GM12801 (cell line): ENCODE data around the gene EIF1AX.

Experiments
- TF ChIP-seq, protein P1 (sequence below): IDR thresholded peaks from one replicate; pipeline ENCODE4 v1.5.1; 2011; ENCODE audit warnings: control low read depth; ENCODE audit not compliant: insufficient read length; ENCODE audit errors: extremely low read depth

EIF1AX gene

DNA sequence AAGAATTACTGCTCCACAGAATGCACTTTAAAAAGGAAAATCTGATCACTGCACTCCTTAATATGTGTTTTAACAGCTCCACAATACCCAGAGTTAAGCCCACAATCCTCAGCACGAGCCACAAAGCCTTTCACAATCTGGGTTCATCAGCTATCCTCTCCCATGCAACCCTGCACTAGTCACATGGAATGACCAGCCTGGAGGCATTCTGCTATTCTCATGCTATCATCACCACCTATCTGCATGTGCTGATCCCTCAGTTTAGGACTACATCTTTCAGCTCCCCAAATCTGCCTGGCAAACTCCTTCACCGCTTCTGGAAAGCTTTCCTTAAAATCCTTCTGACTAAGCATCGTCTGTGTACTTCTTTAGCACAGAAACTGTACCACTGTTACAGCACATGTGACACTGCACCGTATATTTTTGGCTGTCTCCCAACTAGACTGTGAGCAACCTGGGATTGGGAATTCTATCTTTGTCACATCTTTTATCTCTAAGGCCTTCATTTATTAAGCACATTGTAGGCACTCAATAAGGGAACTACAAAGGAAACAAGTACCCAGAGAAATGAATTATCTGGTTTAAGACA, 18.3 kb upstream of the EIF1AX start:
- TF ChIP-seq, protein P1, sequence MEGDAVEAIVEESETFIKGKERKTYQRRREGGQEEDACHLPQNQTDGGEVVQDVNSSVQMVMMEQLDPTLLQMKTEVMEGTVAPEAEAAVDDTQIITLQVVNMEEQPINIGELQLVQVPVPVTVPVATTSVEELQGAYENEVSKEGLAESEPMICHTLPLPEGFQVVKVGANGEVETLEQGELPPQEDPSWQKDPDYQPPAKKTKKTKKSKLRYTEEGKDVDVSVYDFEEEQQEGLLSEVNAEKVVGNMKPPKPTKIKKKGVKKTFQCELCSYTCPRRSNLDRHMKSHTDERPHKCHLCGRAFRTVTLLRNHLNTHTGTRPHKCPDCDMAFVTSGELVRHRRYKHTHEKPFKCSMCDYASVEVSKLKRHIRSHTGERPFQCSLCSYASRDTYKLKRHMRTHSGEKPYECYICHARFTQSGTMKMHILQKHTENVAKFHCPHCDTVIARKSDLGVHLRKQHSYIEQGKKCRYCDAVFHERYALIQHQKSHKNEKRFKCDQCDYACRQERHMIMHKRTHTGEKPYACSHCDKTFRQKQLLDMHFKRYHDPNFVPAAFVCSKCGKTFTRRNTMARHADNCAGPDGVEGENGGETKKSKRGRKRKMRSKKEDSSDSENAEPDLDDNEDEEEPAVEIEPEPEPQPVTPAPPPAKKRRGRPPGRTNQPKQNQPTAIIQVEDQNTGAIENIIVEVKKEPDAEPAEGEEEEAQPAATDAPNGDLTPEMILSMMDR: no peak

DNA sequence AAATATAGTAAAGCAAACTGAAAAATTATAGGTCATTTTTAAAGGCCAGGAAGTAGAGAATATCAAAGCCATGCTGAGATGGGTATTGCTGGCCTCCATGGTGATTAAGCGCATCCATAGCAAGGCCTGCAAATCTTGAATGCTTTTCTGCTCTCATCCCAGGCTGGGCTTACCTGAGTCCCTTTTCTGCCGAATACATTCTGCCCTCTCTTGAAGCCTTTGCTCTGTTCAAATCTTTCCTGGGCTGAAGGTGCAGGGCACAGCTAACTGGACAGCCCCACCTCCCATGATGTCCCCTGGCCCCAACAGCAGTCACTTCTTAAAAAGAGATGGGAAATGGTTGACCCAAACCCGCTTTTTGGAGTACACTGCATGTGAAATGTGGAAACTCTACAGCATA, 10.1 kb upstream of the EIF1AX start:
- TF ChIP-seq, protein P1: no peak

DNA sequence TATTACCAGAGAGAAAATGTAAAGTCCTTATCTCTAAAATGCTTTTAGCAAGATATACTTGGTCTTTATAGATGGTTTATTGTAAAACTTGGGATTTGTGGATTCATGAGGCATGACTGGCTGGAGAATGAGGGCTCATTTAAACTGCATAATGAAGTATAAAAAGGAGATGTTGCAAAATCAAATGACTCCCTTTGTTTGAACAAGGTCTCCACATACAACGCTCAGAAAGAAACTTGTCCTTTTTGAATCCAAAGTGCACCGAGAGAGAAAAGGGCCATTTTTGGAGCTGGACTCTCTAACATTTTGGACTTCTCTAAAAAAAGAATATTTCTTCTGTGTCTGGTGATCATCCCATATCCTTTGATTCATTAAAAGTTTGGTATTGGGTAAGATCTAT, 7.7 kb upstream of the EIF1AX start:
- TF ChIP-seq, protein P1: no peak

DNA sequence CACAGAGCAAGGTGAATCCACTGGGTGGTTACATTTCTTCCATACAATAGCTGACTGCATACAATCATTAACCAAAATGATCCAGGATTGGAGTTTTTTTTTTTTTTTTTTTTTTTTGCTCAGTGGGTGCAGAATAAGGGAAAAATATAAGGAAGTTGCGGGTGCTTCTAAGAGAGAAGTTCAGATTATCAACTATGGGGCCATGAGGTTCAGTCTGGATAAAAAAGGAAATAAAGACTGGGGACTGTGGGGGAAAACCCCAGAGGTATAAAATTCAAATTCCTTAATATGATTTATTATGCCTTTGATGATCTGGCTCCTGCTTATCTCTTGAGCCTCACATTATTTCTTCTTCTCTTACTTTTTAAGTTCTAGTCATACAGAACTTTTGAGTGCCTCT, 5.9 kb upstream of the EIF1AX start:
- TF ChIP-seq, protein P1: no peak

DNA sequence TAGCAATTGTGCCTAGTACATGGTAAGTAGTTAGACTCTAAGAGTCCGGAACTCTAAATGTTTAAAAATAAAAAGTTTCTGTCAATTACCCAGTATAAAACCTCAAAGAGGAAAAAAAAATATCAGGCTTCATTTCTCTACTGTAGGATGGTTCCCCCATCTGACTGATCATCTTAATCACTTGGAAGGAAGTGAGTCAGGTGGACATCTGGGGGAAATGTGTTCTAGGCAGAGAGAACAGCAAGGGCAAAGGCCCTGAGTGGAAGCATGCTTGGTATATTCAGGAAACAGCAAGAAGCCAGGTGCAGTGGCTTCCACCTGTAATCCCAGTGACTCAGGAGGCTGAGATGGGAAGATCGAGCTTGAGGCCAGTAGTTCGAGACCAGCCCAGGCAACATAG, 2.9 kb upstream of the EIF1AX start:
- TF ChIP-seq, protein P1: no peak

DNA sequence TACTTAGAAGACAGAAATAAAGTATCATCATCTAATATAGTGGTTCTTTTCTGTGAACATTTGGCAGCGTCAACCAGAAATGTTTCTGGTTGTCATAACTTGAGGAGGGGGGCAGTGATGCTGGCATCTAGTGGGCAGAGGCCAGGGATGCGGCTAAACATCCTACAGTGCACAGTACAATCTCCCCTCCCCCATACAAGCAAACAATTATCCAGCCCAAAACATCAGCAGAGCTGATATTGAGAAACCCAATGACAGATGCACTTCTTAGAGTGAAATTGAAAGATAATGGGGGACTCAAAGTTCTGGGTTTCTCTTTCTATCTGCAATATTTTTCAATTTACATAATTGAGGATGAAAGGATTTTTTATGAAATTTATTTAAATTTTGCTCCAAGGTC, 1.9 kb upstream of the EIF1AX start:
- TF ChIP-seq, protein P1: no peak

DNA sequence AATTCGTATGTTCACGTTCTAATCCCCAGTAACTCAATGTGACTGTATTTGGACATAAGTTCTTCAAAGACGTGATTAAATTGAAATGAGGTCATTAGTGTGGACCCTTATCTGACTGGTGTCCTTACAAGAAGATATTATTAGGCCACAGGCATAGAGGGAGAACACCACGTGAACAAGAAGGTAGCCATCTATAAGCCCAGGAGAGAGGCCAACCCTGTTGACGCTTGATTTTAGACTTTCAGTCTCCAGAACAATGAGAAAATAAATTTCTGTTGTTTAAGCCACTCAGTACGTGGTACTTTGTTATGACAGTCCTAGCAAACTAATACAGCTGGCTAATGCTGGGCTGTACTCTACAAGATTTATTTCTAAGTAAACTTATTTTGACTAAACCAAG, 1.5 kb upstream of the EIF1AX start:
- TF ChIP-seq, protein P1: no peak
